ENCODE results near the gene ERCC8. TPM values are rescaled to one million over a fixed set of nuclear protein-coding genes. Genes with fewer than 3 reads are reported as not detected.

The ERCC8 gene
- total RNA-seq, 4 donors from 2014 or later, result 13.8 to 25.8 (median 19.9) TPM

DNA sequence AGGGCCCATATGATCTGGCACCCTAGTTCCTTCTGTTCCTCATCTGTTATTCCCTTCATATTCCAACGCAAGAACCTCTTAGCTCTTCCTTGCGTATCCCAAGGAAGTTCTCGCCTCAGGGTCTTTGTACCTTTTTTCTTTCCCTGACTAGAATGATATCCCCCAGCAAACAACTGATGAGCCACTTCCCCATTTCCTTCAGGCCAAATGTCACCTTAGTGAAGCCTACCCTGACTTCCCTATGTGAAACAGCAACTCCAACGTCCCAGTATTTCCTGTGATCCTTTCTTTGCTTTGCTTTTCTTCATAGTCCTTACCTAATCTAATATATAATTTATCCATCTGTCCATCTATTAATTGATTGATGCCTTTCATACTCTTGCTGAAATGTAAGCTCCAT lies 47.9 kb downstream of the ERCC8 start:
- Histone ChIP-seq H3K4me3 (replicated peaks in 1 of 3) (no peak overlapping the region), H3K4me1 (peaks cover 8 to 9% of the 10 kb centered on the region in 2 donors), H3K9me3 (no peaks in the 10 kb centered on the region), H3K27ac (no peak overlapping the region), H3K36me3 (no peaks in the 10 kb centered on the region), H3K27me3 (no peaks in the 10 kb centered on the region)
- 93 to 96% methylated on average over 4 of the region's 4 CpGs for WGBS, 2 donors
- DNase-seq, result no peak
- intact Hi-C loops (cut with DNase I), result no loop called here
- TF ChIP-seq, protein P1, sequence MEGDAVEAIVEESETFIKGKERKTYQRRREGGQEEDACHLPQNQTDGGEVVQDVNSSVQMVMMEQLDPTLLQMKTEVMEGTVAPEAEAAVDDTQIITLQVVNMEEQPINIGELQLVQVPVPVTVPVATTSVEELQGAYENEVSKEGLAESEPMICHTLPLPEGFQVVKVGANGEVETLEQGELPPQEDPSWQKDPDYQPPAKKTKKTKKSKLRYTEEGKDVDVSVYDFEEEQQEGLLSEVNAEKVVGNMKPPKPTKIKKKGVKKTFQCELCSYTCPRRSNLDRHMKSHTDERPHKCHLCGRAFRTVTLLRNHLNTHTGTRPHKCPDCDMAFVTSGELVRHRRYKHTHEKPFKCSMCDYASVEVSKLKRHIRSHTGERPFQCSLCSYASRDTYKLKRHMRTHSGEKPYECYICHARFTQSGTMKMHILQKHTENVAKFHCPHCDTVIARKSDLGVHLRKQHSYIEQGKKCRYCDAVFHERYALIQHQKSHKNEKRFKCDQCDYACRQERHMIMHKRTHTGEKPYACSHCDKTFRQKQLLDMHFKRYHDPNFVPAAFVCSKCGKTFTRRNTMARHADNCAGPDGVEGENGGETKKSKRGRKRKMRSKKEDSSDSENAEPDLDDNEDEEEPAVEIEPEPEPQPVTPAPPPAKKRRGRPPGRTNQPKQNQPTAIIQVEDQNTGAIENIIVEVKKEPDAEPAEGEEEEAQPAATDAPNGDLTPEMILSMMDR (IDR thresholded peaks at IDR 0.05), result no peak
- no peak for TF ChIP-seq POLR2A (IDR thresholded peaks at IDR 0.05)

DNA sequence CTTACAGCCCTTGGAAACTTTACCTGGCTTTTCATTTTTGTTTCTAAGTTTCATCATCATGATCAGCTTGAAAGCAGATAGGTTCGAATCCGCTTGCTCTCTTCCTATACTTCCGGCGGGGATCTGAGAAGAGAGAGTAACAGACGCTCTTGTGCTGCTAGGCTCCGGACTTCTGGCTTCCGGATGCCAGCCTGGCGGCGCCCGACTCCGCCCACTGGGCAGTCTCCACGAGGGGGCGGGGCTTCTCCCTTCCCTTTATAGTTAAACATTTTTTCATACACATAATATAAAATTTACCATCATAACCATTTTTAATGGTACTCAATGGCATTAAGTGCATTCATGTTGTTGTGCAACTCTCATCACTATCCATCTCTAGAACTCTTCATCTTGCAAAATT lies 51.3 kb downstream of the ERCC8 start:
- Histone ChIP-seq H3K27me3 (no peaks in the 10 kb centered on the region), H3K4me3 (replicated peaks in 1 of 3) (no peak overlapping the region), H3K4me1 (no peaks in the 10 kb centered on the region), H3K27ac (no peak overlapping the region), H3K9me3 (no peaks in the 10 kb centered on the region), H3K36me3 (no peaks in the 10 kb centered on the region)
- TF ChIP-seq, protein P1 (IDR thresholded peaks at IDR 0.05), result no peak
- TF ChIP-seq POLR2A (IDR thresholded peaks at IDR 0.05), result no peak
- intact Hi-C loops (cut with DNase I), result no loop called here
- WGBS, 2 donors, result 96% methylated on average over 13 of the region's 13 CpGs
- DNase-seq, result no peak

GRCh38 chr5:60891667-60892066 lies 53.2 kb downstream of the ERCC8 start:
- no peak overlapping the region for H3K27ac ChIP-seq
- H3K27me3 ChIP-seq, result no peaks in the 10 kb centered on the region
- H3K4me3 ChIP-seq (replicated peaks in 1 of 3), result no peak overlapping the region
- H3K36me3 ChIP-seq, result no peaks in the 10 kb centered on the region
- no peaks in the 10 kb centered on the region for H3K9me3 ChIP-seq
- no peak for DNase-seq
- intact Hi-C loops (cut with DNase I), result no loop called here
- WGBS, 2 donors, result 81 to 83% methylated on average over 2 of the region's 2 CpGs
- H3K4me1 ChIP-seq, result no peaks in the 10 kb centered on the region
- TF ChIP-seq POLR2A (IDR thresholded peaks at IDR 0.05), result no peak
- TF ChIP-seq, protein P1 (IDR thresholded peaks at IDR 0.05), result no peak

DNA sequence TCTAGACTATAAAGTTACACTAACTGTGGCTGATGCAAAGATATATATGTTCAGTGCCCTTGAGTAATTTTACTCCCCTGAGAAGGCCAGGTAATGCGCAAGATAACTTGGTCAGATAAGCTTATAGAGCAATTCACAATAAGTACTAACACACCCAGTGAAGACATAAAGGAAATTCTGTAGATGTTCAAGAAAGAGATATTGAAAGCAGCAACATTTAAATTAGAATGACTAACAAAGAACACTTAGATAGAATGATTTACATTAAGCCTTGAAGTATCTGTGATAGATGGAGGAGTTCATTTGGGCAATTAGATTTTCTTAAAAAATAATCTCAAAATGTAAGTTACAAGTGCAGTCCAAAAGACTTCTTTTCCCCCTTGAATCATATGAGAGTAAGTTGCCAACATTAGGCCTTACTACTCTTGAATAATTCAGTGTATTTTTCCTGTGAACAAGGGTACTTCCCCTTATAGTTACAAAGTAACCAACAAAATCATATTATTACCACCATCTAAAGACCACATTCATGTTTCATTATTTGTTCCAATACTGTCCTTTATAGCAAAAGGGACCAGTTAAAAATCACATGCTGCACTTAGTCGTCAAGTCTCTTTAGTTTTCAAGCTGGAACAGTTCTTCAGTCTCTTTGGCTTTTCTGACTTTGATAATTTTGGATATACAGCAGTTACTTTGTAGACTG lies 56.4 kb downstream of the ERCC8 start:
- H3K9me3 ChIP-seq, result no peaks in the 10 kb centered on the region
- H3K27ac ChIP-seq, result no peak overlapping the region
- no peak for TF ChIP-seq POLR2A (IDR thresholded peaks at IDR 0.05)
- TF ChIP-seq, protein P1 (IDR thresholded peaks at IDR 0.05), result no peak
- no peaks in the 10 kb centered on the region for H3K27me3 ChIP-seq
- no peaks in the 10 kb centered on the region for H3K4me1 ChIP-seq
- H3K36me3 ChIP-seq, result no peaks in the 10 kb centered on the region
- H3K4me3 ChIP-seq (replicated peaks in 1 of 3), result no peak overlapping the region
- 90 to 97% methylated on average over 2 of the region's 2 CpGs for WGBS, 2 donors
- intact Hi-C loops (cut with DNase I), result no loop called here
- no peak for DNase-seq

GRCh38 chr5:60887746-60888145 lies 57.1 kb downstream of the ERCC8 start:
- Histone ChIP-seq H3K36me3 (no peaks in the 10 kb centered on the region), H3K4me3 (replicated peaks in 1 of 3) (no peak overlapping the region), H3K9me3 (no peaks in the 10 kb centered on the region), H3K27me3 (no peaks in the 10 kb centered on the region), H3K27ac (no peak overlapping the region), H3K4me1 (no peaks in the 10 kb centered on the region)
- TF ChIP-seq, protein P1 (IDR thresholded peaks at IDR 0.05), result no peak
- no peak for TF ChIP-seq POLR2A (IDR thresholded peaks at IDR 0.05)
- 97 to 98% methylated on average over 2 of the region's 2 CpGs for WGBS, 2 donors
- intact Hi-C loops (cut with DNase I), result no loop called here
- no peak for DNase-seq

Measured in thyroid gland (tissue), 4 donors.